ENCODE results near the gene TTC28. TPM values are rescaled to one million over a fixed set of nuclear protein-coding genes. Genes with fewer than 3 reads are reported as not detected.

Gene TTC28
- total RNA-seq, 5 donors from 2014 or later (not counting 1 experiment from before 2014, with no cell fraction given), result 2.3 to 7.8 (median 3.0) TPM

DNA sequence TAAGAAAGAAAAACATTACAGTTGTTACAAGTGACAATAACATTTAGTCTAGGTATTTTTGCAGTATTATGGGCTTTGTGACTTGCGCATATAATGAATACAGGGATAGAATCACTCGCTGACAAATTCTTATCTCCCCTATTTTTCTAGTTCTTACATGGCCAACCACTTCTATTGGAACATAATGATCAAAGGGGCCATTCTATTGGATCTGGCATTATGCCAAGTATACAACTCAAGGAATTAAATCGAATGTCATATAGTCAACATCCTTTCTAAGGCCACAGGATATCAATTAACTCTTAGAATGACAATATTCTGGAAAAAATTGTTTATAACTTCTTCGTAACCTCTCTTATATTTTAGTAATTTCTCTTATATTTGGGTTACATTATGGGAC, 272.0 kb downstream of the TTC28 start:
- H3K4me3 Mint-ChIP-seq, result no peak overlapping the region
- WGBS (ENCODE audit: insufficient coverage), result no CpG with 5 or more reads among the region's 4 CpGs
- no peak for ATAC-seq (replicated peaks in 1 of 4)

GRCh38 chr22:28406246-28406645, 273.4 kb downstream of the TTC28 start:
- no peaks in the 10 kb centered on the region for H3K4me1 Mint-ChIP-seq
- Histone ChIP-seq H3K4me3 (ENCODE audit: control insufficient read depth in 1 of 2, extremely low read depth in 1 of 2, low read length in 1 of 2) (no peak overlapping the region), H3K27me3 (replicated peaks in 1 of 2; ENCODE audit: control insufficient read depth in 2 of 2, extremely low read depth in 1 of 2, insufficient read depth in 2 of 2, low read length in 1 of 2) (no peaks in the 10 kb centered on the region), H3K4me1 (ENCODE audit: control insufficient read depth in 1 of 2, extremely low read depth in 1 of 2, insufficient read depth in 2 of 2, low read length in 2 of 2) (no peaks in the 10 kb centered on the region), H3K36me3 (ENCODE audit: control insufficient read depth in 2 of 2, extremely low read depth in 1 of 2, insufficient read depth in 1 of 2, low read length in 1 of 2) (no peaks in the 10 kb centered on the region), H3K9me3 (no peaks in the 10 kb centered on the region), H3K27ac (ENCODE audit: low read length) (no peak overlapping the region)
- 90% methylated on average over 2 of the region's 3 CpGs for WGBS (ENCODE audit: insufficient coverage)
- ChIA-PET POLR2A (no interaction called here), CTCF (no interaction called here)
- ATAC-seq (replicated peaks in 1 of 4) (no peak), DNase-seq (no peak)
- no peak overlapping the region for H3K27ac Mint-ChIP-seq
- no peaks in the 10 kb centered on the region for H3K36me3 Mint-ChIP-seq
- H3K4me3 Mint-ChIP-seq, result no peak overlapping the region
- H3K27me3 Mint-ChIP-seq, result no peaks in the 10 kb centered on the region
- no peaks in the 10 kb centered on the region for H3K9me3 Mint-ChIP-seq

More for the DNA sequence above, 272.0 kb downstream of the TTC28 start:
- Mint-ChIP-seq H3K4me1 (no peaks in the 10 kb centered on the region), H3K36me3 (no peaks in the 10 kb centered on the region), H3K9me3 (no peaks in the 10 kb centered on the region), H3K27me3 (no peaks in the 10 kb centered on the region), H3K27ac (no peak overlapping the region)
- no peak for DNase-seq
- Histone ChIP-seq H3K27me3 (replicated peaks in 1 of 2; ENCODE audit: control insufficient read depth in 2 of 2, extremely low read depth in 1 of 2, insufficient read depth in 2 of 2, low read length in 1 of 2) (no peaks in the 10 kb centered on the region), H3K9me3 (no peaks in the 10 kb centered on the region), H3K27ac (ENCODE audit: low read length) (no peak overlapping the region), H3K4me3 (ENCODE audit: control insufficient read depth in 1 of 2, extremely low read depth in 1 of 2, low read length in 1 of 2) (no peak overlapping the region), H3K36me3 (ENCODE audit: control insufficient read depth in 2 of 2, extremely low read depth in 1 of 2, insufficient read depth in 1 of 2, low read length in 1 of 2) (no peaks in the 10 kb centered on the region), H3K4me1 (ENCODE audit: control insufficient read depth in 1 of 2, extremely low read depth in 1 of 2, insufficient read depth in 2 of 2, low read length in 2 of 2) (no peaks in the 10 kb centered on the region)
- CTCF ChIA-PET, result no interaction called here
- POLR2A ChIA-PET, result no interaction called here

DNA sequence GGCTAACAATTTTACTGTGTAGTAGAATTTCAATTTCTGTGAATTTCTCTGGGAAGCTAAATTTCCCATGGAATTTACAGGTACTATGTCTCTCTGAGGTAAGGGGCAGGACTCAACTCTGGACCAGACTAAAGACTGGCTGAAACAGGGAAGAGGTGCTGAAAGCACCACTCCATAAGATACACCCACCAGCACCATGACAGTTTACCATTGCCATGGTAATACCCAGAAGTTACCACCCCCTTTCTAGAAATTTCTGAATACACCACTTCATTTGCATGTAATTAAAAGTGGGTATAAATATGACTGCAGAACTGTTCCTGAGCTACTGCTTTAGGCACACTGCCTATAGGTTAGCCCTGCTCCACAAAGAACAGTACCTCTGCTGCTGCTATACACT, 274.1 kb downstream of the TTC28 start:
- ATAC-seq (replicated peaks in 1 of 4) (no peak), DNase-seq (no peak)
- no peaks in the 10 kb centered on the region for H3K4me1 Mint-ChIP-seq
- no peaks in the 10 kb centered on the region for H3K9me3 Mint-ChIP-seq
- H3K36me3 Mint-ChIP-seq, result no peaks in the 10 kb centered on the region
- no peak overlapping the region for H3K27ac Mint-ChIP-seq
- peaks cover 0 to 2% of the 10 kb centered on the region in 2 donors for H3K27me3 Mint-ChIP-seq
- no peaks in the 10 kb centered on the region for H3K9me3 ChIP-seq
- H3K4me1 ChIP-seq (ENCODE audit: control insufficient read depth in 1 of 2, extremely low read depth in 1 of 2, insufficient read depth in 2 of 2, low read length in 2 of 2), result no peaks in the 10 kb centered on the region
- CTCF ChIA-PET, result no interaction called here
- POLR2A ChIA-PET, result no interaction called here
- no peaks in the 10 kb centered on the region for H3K36me3 ChIP-seq (ENCODE audit: control insufficient read depth in 2 of 2, extremely low read depth in 1 of 2, insufficient read depth in 1 of 2, low read length in 1 of 2)
- H3K4me3 Mint-ChIP-seq, result no peak overlapping the region
- no peak overlapping the region for H3K27ac ChIP-seq (ENCODE audit: low read length)
- H3K4me3 ChIP-seq (ENCODE audit: control insufficient read depth in 1 of 2, extremely low read depth in 1 of 2, low read length in 1 of 2), result no peak overlapping the region
- H3K27me3 ChIP-seq (replicated peaks in 1 of 2; ENCODE audit: control insufficient read depth in 2 of 2, extremely low read depth in 1 of 2, insufficient read depth in 2 of 2, low read length in 1 of 2), result no peaks in the 10 kb centered on the region

- 40% methylated on average over 1 of the region's 5 CpGs for WGBS (ENCODE audit: insufficient coverage)
- DNase-seq (no peak), ATAC-seq (replicated peaks in 1 of 4) (no peak)
- H3K4me1 Mint-ChIP-seq, result no peaks in the 10 kb centered on the region
- Histone ChIP-seq H3K27ac (ENCODE audit: low read length) (no peak overlapping the region), H3K4me1 (ENCODE audit: control insufficient read depth in 1 of 2, extremely low read depth in 1 of 2, insufficient read depth in 2 of 2, low read length in 2 of 2) (no peaks in the 10 kb centered on the region), H3K36me3 (ENCODE audit: control insufficient read depth in 2 of 2, extremely low read depth in 1 of 2, insufficient read depth in 1 of 2, low read length in 1 of 2) (no peaks in the 10 kb centered on the region), H3K27me3 (replicated peaks in 1 of 2; ENCODE audit: control insufficient read depth in 2 of 2, extremely low read depth in 1 of 2, insufficient read depth in 2 of 2, low read length in 1 of 2) (no peaks in the 10 kb centered on the region), H3K9me3 (no peaks in the 10 kb centered on the region), H3K4me3 (ENCODE audit: control insufficient read depth in 1 of 2, extremely low read depth in 1 of 2, low read length in 1 of 2) (no peak overlapping the region)
- H3K27ac Mint-ChIP-seq, result no peak overlapping the region
- H3K36me3 Mint-ChIP-seq, result no peaks in the 10 kb centered on the region
- ChIA-PET POLR2A (no interaction called here), CTCF (no interaction called here)
- H3K27me3 Mint-ChIP-seq, result peaks cover 0 to 7% of the 10 kb centered on the region in 2 donors
- H3K4me3 Mint-ChIP-seq, result no peak overlapping the region
- no peaks in the 10 kb centered on the region for H3K9me3 Mint-ChIP-seq
Measured at GRCh38 chr22:28402539-28402938, 277.1 kb downstream of the TTC28 start.

DNA sequence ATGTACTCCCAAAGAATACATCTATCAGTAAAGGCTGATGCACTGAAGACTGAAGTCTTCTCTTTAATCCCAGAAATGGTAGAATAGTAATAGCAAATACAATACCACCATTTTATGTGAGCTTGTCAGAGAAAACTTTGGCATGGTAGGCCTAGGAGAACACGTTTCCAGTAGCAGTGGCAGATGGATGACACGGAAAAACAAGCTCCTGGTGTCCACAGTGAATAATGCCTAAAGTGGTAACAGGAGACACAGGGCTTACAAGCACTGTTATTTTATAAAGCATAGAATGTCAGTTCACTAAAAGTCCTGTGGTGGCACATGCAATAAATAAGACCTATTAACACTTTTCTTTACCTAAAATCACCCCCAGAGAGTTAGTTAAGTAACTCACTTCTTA, 277.6 kb downstream of the TTC28 start:
- H3K4me1 ChIP-seq (ENCODE audit: control insufficient read depth in 1 of 2, extremely low read depth in 1 of 2, insufficient read depth in 2 of 2, low read length in 2 of 2), result no peaks in the 10 kb centered on the region
- no peak overlapping the region for H3K27ac ChIP-seq (ENCODE audit: low read length)
- H3K4me1 Mint-ChIP-seq, result no peaks in the 10 kb centered on the region
- POLR2A ChIA-PET, result no interaction called here
- no peaks in the 10 kb centered on the region for H3K9me3 Mint-ChIP-seq
- peaks cover 0 to 7% of the 10 kb centered on the region in 2 donors for H3K27me3 Mint-ChIP-seq
- no peak for DNase-seq
- ATAC-seq (replicated peaks in 1 of 4), result no peak
- H3K27me3 ChIP-seq (replicated peaks in 1 of 2; ENCODE audit: control insufficient read depth in 2 of 2, extremely low read depth in 1 of 2, insufficient read depth in 2 of 2, low read length in 1 of 2), result no peaks in the 10 kb centered on the region
- H3K36me3 ChIP-seq (ENCODE audit: control insufficient read depth in 2 of 2, extremely low read depth in 1 of 2, insufficient read depth in 1 of 2, low read length in 1 of 2), result no peaks in the 10 kb centered on the region
- CTCF ChIA-PET, result no interaction called here
- H3K9me3 ChIP-seq, result no peaks in the 10 kb centered on the region
- WGBS (ENCODE audit: insufficient coverage), result 80% methylated on average over 2 of the region's 2 CpGs
- no peak overlapping the region for H3K27ac Mint-ChIP-seq
- H3K4me3 Mint-ChIP-seq, result no peak overlapping the region
- no peak overlapping the region for H3K4me3 ChIP-seq (ENCODE audit: control insufficient read depth in 1 of 2, extremely low read depth in 1 of 2, low read length in 1 of 2)
- no peaks in the 10 kb centered on the region for H3K36me3 Mint-ChIP-seq

DNA sequence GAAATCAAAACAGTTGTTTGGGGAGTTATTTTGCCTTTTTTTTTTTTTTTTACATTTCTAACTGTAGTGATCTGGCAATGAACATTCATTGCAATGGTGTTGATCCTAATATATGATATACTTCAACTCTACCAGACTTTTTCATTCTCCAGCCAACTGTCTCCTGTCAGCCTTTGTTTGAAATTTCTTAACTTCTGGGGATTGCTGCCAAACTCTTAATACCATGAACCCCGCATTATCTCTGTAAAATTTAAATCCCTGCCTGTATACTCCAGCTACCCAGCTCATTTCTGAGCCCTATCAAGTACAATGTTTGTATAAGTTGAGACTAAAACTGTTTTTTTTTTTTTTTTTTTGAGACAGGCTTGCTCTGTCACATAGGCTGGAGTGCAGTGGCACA, 280.7 kb downstream of the TTC28 start:
- Mint-ChIP-seq H3K36me3 (no peaks in the 10 kb centered on the region), H3K27ac (no peak overlapping the region), H3K4me1 (peaks cover 0 to 2% (median 0%) of the 10 kb centered on the region in 3 donors), H3K27me3 (peaks cover 0 to 13% of the 10 kb centered on the region in 2 donors), H3K9me3 (no peaks in the 10 kb centered on the region), H3K4me3 (no peak overlapping the region)
- WGBS (ENCODE audit: insufficient coverage), result no CpG with 5 or more reads among the region's 1 CpG
- Histone ChIP-seq H3K36me3 (ENCODE audit: control insufficient read depth in 2 of 2, extremely low read depth in 1 of 2, insufficient read depth in 1 of 2, low read length in 1 of 2) (no peaks in the 10 kb centered on the region), H3K4me3 (ENCODE audit: control insufficient read depth in 1 of 2, extremely low read depth in 1 of 2, low read length in 1 of 2) (no peak overlapping the region), H3K27ac (ENCODE audit: low read length) (no peak overlapping the region), H3K4me1 (ENCODE audit: control insufficient read depth in 1 of 2, extremely low read depth in 1 of 2, insufficient read depth in 2 of 2, low read length in 2 of 2) (no peaks in the 10 kb centered on the region), H3K9me3 (no peaks in the 10 kb centered on the region), H3K27me3 (replicated peaks in 1 of 2; ENCODE audit: control insufficient read depth in 2 of 2, extremely low read depth in 1 of 2, insufficient read depth in 2 of 2, low read length in 1 of 2) (peaks cover 0 to 3% of the 10 kb centered on the region in 2 experiments)
- no peak for DNase-seq
- ChIA-PET POLR2A (no interaction called here), CTCF (no interaction called here)
- ATAC-seq (replicated peaks in 1 of 4), result no peak

DNA sequence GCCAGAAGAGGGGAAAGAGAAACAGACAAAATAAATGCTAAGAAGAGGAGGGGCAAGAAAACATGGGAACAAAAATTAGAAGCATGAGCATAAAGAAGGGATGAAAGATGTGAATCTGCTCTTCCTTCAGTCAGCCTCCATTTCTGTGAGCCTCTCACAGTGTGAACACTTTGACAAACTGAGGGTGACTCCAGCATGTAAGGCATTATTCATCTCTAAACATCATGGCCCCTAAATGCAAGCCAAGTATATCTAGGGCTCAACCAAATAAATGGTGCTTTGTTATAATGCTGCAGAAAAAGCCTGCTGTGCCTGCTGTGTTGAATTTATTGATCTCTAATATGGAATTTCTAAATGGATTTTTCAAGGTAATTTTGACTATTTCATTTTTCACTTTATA, 281.3 kb downstream of the TTC28 start:
- no peak overlapping the region for H3K27ac ChIP-seq (ENCODE audit: low read length)
- H3K9me3 ChIP-seq, result no peaks in the 10 kb centered on the region
- no peak for DNase-seq
- ATAC-seq (replicated peaks in 1 of 4), result no peak
- no peaks in the 10 kb centered on the region for H3K36me3 ChIP-seq (ENCODE audit: control insufficient read depth in 2 of 2, extremely low read depth in 1 of 2, insufficient read depth in 1 of 2, low read length in 1 of 2)
- no peaks in the 10 kb centered on the region for H3K36me3 Mint-ChIP-seq
- ChIA-PET POLR2A (no interaction called here), CTCF (no interaction called here)
- H3K4me3 ChIP-seq (ENCODE audit: control insufficient read depth in 1 of 2, extremely low read depth in 1 of 2, low read length in 1 of 2), result no peak overlapping the region
- H3K27me3 ChIP-seq (replicated peaks in 1 of 2; ENCODE audit: control insufficient read depth in 2 of 2, extremely low read depth in 1 of 2, insufficient read depth in 2 of 2, low read length in 1 of 2), result peaks cover 0 to 4% of the 10 kb centered on the region in 2 experiments
- H3K9me3 Mint-ChIP-seq, result no peaks in the 10 kb centered on the region
- H3K4me3 Mint-ChIP-seq, result no peak overlapping the region
- H3K4me1 ChIP-seq (ENCODE audit: control insufficient read depth in 1 of 2, extremely low read depth in 1 of 2, insufficient read depth in 2 of 2, low read length in 2 of 2), result no peaks in the 10 kb centered on the region
- no peak overlapping the region for H3K27ac Mint-ChIP-seq
- peaks cover 0 to 2% (median 0%) of the 10 kb centered on the region in 3 donors for H3K4me1 Mint-ChIP-seq
- H3K27me3 Mint-ChIP-seq, result peaks cover 0 to 16% of the 10 kb centered on the region in 2 donors

Data from T-cell (primary cell).